Measurements from ENCODE around the gene LEMD2. TPM values are rescaled to one million over a fixed set of nuclear protein-coding genes. Genes with fewer than 3 reads are reported as not detected.

LEMD2 gene
- total RNA-seq, 1 experiment from 2014 or later = 91.8 TPM

GRCh38 chr6:33779290-33779689, 9.6 kb downstream of the LEMD2 start:
- H3K4me1 ChIP-seq (ENCODE audit: insufficient read depth, low read length) = peaks cover 19% of the 10 kb centered on the region; the same call in 1 of the 2 replicates
- no CpG with 5 or more reads among the region's 7 CpGs for WGBS (ENCODE audit: extremely low coverage, insufficient read length, low lambda C conversion rate)
- H3T11ph ChIP-seq (ENCODE audit: low read length) = no peak overlapping the region
- H3K36me3 Mint-ChIP-seq (ENCODE audit: insufficient read depth in 1 of 3, low read depth in 3 of 3) = peaks cover 50 to 95% (median 93%) of the 10 kb centered on the region in 3 experiments
- H3K14ac ChIP-seq (ENCODE audit: insufficient read depth, low read length) = no peak overlapping the region
- H2BK120ac ChIP-seq (ENCODE audit: low read depth, low read length, poor library complexity, severe bottlenecking) = no peak overlapping the region
- H3K9me3 Mint-ChIP-seq = no peaks in the 10 kb centered on the region
- no peak overlapping the region for H3K56ac ChIP-seq (ENCODE audit: insufficient read length, low read depth, low read length)
- H3K4ac ChIP-seq (ENCODE audit: low read depth, low read length) = no peak overlapping the region
- no peak overlapping the region for H3K9ac ChIP-seq (ENCODE audit: extremely low read depth, insufficient read length, low read length)
- H4K8ac ChIP-seq (replicated peaks; ENCODE audit: insufficient read length, low read depth, low read length) = no peak overlapping the region
- H2BK15ac ChIP-seq (ENCODE audit: low read depth, low read length) = no peak overlapping the region
- no peak overlapping the region for H3K18ac ChIP-seq (ENCODE audit: insufficient read length, low read depth, low read length)
- no peak overlapping the region for H3K4me3 Mint-ChIP-seq
- no peaks in the 10 kb centered on the region for H3K27me3 Mint-ChIP-seq (ENCODE audit: low read depth)
- no peaks in the 10 kb centered on the region for H3K9me3 ChIP-seq (ENCODE audit: control insufficient read depth, low read depth, low read length)
- no peaks in the 10 kb centered on the region for H3K79me2 ChIP-seq (ENCODE audit: insufficient read depth, low read length)
- no peak overlapping the region for H3K4me2 ChIP-seq (ENCODE audit: insufficient read depth, insufficient read length, low read length)
- no peak overlapping the region for H3K23ac ChIP-seq (ENCODE audit: insufficient read length, low read depth, low read length)
- no peaks in the 10 kb centered on the region for H3K27me3 ChIP-seq (ENCODE audit: insufficient read depth, low read length)
- peak; percentile 67 for DNase-seq
- no peaks in the 10 kb centered on the region for H4K20me1 ChIP-seq (ENCODE audit: control insufficient read depth, insufficient read depth, insufficient read length)
- H3K23me2 ChIP-seq (ENCODE audit: insufficient read length, low read depth, low read length, poor library complexity, severe bottlenecking) = no peaks in the 10 kb centered on the region
- peak overlapping the region in 2 of 3 experiments; percentile 95 to 98; a peak in 4 of 7 replicates for H3K27ac Mint-ChIP-seq
- peaks cover 3% of the 10 kb centered on the region for H3K79me1 ChIP-seq (ENCODE audit: insufficient read depth, low read depth, low read length, poor library complexity, severe bottlenecking)
- no peak overlapping the region for H4K91ac ChIP-seq (ENCODE audit: insufficient read length, low read depth, low read length)
- H3K4me1 Mint-ChIP-seq = peaks cover 54 to 56% of the 10 kb centered on the region in 2 experiments
- H2AK5ac ChIP-seq (ENCODE audit: insufficient read length, low read length) = no peak overlapping the region
- H2BK20ac ChIP-seq (ENCODE audit: low read depth, low read length, poor library complexity, severe bottlenecking) = no peak overlapping the region
- peak; percentile 55 for TF ChIP-seq CTCF (conservative IDR thresholded peaks at IDR 0.05)
- H4K5ac ChIP-seq (ENCODE audit: insufficient read length, low read depth, low read length) = no peak overlapping the region
- no peak overlapping the region for H2BK12ac ChIP-seq (ENCODE audit: insufficient read length, low read depth, low read length)
- H2BK5ac ChIP-seq (ENCODE audit: insufficient read length, low read length) = no peak overlapping the region
- H3K27ac ChIP-seq (ENCODE audit: insufficient read length, low read depth, low read length) = peak overlapping the region; percentile 37
- no peak overlapping the region for H2AFZ ChIP-seq (ENCODE audit: low read length)
